Measurements from ENCODE around the gene SORCS2. TPM values are rescaled to one million over a fixed set of nuclear protein-coding genes. Genes with fewer than 3 reads are reported as not detected.

Gene SORCS2
- total and polyA plus RNA-seq, 2 of the 4 experiments (the other 2 are of a cell fraction), result 0.36 to 0.62 TPM

- H2BK5ac ChIP-seq (ENCODE audit: low read depth, low read length, poor library complexity, severe bottlenecking), result no peak overlapping the region
- H4K8ac ChIP-seq (ENCODE audit: low read depth in 2 of 2, low read length in 2 of 2), result no peak overlapping the region
- H4K20me1 ChIP-seq (ENCODE audit: insufficient read depth, low read length), result no peaks in the 10 kb centered on the region; the same call in 1 of the 2 replicates
- POLR2A ChIA-PET (ENCODE audit: unreplicated experiment), result no interaction called here
- H3K27ac ChIP-seq (ENCODE audit: insufficient read depth, low read length), result no peak overlapping the region
- no peak overlapping the region for H2AFZ ChIP-seq (replicated peaks; ENCODE audit: low read length, poor library complexity)
- H3K4ac ChIP-seq (ENCODE audit: low read depth, low read length), result no peak overlapping the region
- peaks cover 53% of the 10 kb centered on the region for H3K27me3 ChIP-seq (ENCODE audit: control insufficient read depth, insufficient read depth, low read length)
- no peak overlapping the region for H2BK20ac ChIP-seq (ENCODE audit: low read depth, low read length)
- H3K9me3 ChIP-seq (ENCODE audit: control insufficient read depth, insufficient read depth, low read length), result no peaks in the 10 kb centered on the region
- no peak overlapping the region for H3K4me2 ChIP-seq (ENCODE audit: low read depth, low read length)
- no peaks in the 10 kb centered on the region for H3K36me3 ChIP-seq (ENCODE audit: control insufficient read depth, insufficient read depth, low read length)
- H3K79me1 ChIP-seq (ENCODE audit: low read depth in 1 of 2, low read length in 2 of 2), result no peaks in the 10 kb centered on the region
- no peak overlapping the region for H2BK120ac ChIP-seq (ENCODE audit: low read depth, low read length)
- no peaks in the 10 kb centered on the region for H3K9me1 ChIP-seq (ENCODE audit: insufficient read depth, low read length)
- no peak overlapping the region for H2AK9ac ChIP-seq (replicated peaks; ENCODE audit: low read depth, low read length, poor library complexity)
- ATAC-seq (ENCODE audit: low read depth) (no peak), DNase-seq (no peak)
- TF ChIP-seq RFX5 (IDR thresholded peaks at IDR 0.05; ENCODE audit: low read depth, low read length), result no peak
- TF ChIP-seq POLR2A (IDR thresholded peaks at IDR 0.05; ENCODE audit: low read depth, low read length), result no peak
- TF ChIP-seq FOS (IDR thresholded peaks at IDR 0.05; ENCODE audit: low read depth, low read length), result no peak
- no peak for TF ChIP-seq RAD21 (IDR thresholded peaks at IDR 0.05; ENCODE audit: low read length)
- no peak for TF ChIP-seq BHLHE40 (IDR thresholded peaks at IDR 0.05; ENCODE audit: low read depth, low read length)
- no peak for TF ChIP-seq ELK1 (IDR thresholded peaks at IDR 0.05; ENCODE audit: borderline replicate concordance, low read depth, low read length)
- no peak for TF ChIP-seq MAFK (IDR thresholded peaks at IDR 0.05; ENCODE audit: low read depth, low read length)
- TF ChIP-seq RCOR1 (IDR thresholded peaks at IDR 0.05; ENCODE audit: insufficient replicate concordance, low read length), result no peak
- TF ChIP-seq MAZ (IDR thresholded peaks at IDR 0.05; ENCODE audit: borderline replicate concordance, low read depth, low read length), result no peak
- no peak for TF ChIP-seq MXI1 (IDR thresholded peaks at IDR 0.05; ENCODE audit: borderline replicate concordance, low read depth, low read length)
- no peak for TF ChIP-seq CEBPB (IDR thresholded peaks at IDR 0.05; ENCODE audit: low read depth, low read length)
- no peak for TF ChIP-seq SMC3 (IDR thresholded peaks at IDR 0.05; ENCODE audit: low read depth, low read length)
- no peak for TF ChIP-seq CTCF (conservative IDR thresholded peaks at IDR 0.05; ENCODE audit: low read depth, low read length)
- no peak for TF ChIP-seq CHD1 (IDR thresholded peaks at IDR 0.05; ENCODE audit: low read depth, low read length)
- no peak overlapping the region for H3K18ac ChIP-seq (ENCODE audit: low read depth, low read length)
- H3K56ac ChIP-seq (ENCODE audit: extremely low read depth, insufficient read depth, low read length), result no peak overlapping the region
- H2BK15ac ChIP-seq (ENCODE audit: low read depth, low read length), result no peak overlapping the region
- no peak overlapping the region for H3K23ac ChIP-seq (ENCODE audit: low read depth, low read length)
- no peak overlapping the region for H3K4me3 ChIP-seq (ENCODE audit: insufficient read depth, low read depth, low read length)
- no peak overlapping the region for H3K9ac ChIP-seq (ENCODE audit: low read depth, low read length)
- CTCF ChIA-PET, result no interaction called here
- BruUV-seq (replicated peaks), result no TSS peak
- no peak overlapping the region for H4K91ac ChIP-seq (ENCODE audit: insufficient read depth, low read depth, low read length)
- H3K4me1 ChIP-seq (ENCODE audit: control insufficient read depth, insufficient read depth, low read length), result no peaks in the 10 kb centered on the region
- no peak overlapping the region for H4K5ac ChIP-seq (ENCODE audit: low read depth, low read length)
- intact Hi-C loops (cut with micrococcal nuclease), result no loop called here
- in situ Hi-C loops (cut with MboI; ENCODE audit: low sequenced_read_pairs), result no loop called here
- no peak overlapping the region for H3K14ac ChIP-seq (replicated peaks; ENCODE audit: low read depth, low read length)
- dilution Hi-C loops (cut with HindIII; ENCODE audit: low sequenced_read_pairs, unreplicated experiment), result no loop called here
- no peak overlapping the region for H2AK5ac ChIP-seq (ENCODE audit: low read depth, low read length)
- WGBS, 2 experiments (ENCODE audit: extremely low coverage in 2 of 2, insufficient read length in 1 of 2), result 58% methylated on average over 2 of the region's 6 CpGs; no CpG with 5 or more reads in 1 of the 2 experiments
Measured at GRCh38 chr4:7379719-7380118, 187.4 kb downstream of the SORCS2 start.
